GM21723 (cell line): ENCODE results near the gene TRIP13.
A peak's percentile ranks its signal among the peaks of the same experiment; 100 is the strongest.

Experiments used
- ATAC-seq: cut with Tn5 transposase; IDR thresholded peaks from one replicate; pipeline ENCODE4 v1.9.1; 2021; ENCODE audit warnings: mild to moderate bottlenecking, moderate library complexity; ENCODE audit not compliant: unreplicated experiment

TRIP13 gene

DNA sequence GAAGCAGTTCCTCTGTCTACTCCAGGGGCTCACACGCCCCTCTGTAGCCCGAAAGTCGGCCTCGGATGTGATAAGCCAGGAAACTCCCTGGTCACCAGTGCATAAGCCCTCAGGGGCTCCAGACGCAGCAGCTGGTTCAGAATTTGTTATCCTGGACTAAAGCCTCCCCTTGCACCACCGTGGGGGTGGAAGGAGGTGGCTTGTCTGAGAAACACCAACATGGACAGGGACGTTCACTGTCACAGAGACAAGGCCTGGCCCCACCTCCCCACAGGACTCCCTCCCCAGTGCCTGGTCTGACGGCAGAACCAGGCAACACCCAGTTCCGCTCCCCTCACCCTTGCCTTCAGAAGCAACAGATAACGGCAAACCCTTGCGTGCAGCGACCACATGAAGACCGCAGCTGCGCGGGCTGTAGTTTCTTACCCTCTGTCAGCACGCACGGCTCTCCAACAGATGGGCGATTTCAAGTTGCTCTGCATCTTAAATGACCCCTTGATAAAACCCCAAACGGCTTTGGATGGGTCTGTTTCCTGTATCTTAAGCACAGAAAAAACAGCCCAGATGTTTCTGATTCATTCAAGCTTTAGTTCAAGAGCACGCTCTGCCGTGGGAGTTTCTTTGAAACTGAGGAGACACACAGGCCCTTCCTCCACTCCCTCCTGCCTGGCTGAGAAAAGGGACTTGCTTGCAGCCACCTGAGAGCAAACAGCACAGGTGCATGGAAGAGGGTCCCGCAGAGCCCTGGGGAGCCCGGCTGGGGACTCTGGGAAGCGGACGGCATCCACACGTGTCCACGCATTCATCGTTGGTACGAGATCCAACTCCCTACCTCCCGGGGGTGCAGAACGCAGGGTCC lies 71.2 kb downstream of the TRIP13 start:
- peak; percentile 82 for ATAC-seq

DNA sequence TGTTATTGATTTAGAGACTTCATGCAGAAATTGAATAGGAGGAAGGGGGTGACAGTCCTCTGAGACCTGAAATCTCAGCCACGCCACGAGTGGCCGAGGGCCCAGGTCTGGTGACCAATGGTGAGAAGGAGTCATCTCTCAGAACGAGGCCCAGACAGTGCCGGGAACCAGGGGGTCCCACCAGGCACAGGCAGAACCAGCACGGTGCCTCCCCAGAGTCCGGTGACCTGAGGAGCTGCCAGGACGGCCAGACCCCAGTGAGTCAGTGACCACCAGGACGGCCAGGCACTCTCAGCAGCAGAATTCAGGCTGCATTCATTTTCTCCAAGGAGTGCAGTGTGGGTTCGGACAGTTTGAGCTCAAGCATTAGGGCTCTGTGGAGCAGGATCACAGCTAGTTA lies 72.1 kb downstream of the TRIP13 start:
- ATAC-seq = no peak

DNA sequence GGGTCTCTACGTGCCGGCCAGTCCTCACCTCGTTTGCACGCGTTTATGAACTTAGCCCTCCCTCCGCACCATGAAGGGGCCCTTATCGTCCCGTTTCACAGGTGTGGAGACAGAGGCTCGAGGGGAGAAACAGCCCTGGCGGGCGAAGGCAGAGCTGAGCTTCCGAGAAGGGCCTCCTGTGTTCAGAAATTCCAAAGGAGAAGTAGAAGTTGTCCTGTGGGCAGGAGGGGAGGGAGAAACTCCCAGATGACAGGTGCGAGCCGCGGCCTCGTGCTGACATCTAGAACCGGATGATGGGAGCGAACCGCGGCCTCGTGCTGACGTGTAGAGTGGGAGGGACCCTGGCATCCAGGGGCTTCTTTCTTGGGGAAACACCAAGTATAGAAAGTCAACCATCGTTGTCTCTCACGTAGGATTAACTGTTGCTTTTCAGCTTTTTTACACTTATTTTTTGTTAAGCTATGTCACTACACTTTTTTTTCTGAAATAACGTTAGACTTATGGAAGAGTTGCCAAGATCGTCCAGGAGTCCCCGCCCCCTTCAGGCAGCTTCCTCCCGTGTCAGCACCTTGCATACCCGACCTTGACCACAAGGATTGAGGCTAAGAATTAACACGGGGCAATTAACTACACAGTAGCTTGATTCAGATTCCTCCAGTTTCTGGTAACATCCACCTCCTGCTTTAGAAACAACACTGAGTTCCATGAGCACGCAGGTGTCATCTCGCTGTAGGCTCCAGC lies 73.1 kb downstream of the TRIP13 start:
- no peak for ATAC-seq

DNA sequence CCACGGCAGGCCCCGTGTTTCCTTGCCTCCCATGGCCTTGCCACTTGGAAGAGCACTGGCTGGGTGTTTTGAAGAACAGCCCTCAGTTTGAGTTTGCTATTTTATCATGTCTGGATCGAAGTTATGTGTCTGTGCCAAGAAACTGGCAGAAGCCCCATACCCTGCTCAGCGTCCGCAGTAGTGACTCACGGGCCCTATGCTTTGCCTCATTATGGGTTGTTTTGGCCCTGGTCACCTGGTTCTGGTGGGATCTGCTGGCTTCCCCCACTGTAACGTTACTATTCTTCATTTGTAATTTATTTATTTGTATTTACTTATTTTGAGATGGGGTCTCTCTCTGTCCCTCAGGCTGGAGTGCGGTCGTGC lies 73.6 kb downstream of the TRIP13 start:
- no peak for ATAC-seq

DNA sequence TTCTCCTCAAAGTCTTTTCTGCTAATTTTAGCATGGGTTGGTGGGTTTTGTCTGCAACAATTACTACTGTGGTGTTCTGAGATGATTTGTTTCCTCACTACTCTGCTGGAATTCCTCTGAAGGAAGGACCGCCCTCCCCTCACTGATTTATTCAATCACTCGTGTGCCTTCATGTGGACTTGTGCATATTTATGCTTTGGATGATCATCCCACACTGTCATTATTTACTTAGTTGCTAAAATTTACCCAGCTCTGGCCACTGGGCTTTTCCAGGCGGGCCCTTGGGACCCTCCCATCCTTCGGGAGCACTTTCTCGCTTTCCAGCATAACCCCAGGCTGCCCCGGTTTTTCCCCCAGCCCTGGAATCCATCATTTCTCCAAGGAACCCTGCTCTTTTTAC lies 74.3 kb downstream of the TRIP13 start:
- no peak for ATAC-seq
